Lung (tissue), 12 donors: Measurements from ENCODE around the gene DAPP1. TPM values are rescaled to one million over a fixed set of nuclear protein-coding genes. Genes with fewer than 3 reads are reported as not detected.

ENCODE experiments used
- ATAC-seq: fragments of 200-7000 bp; cut with Tn5 transposase; one replicate; pipeline ENCODE4 v1.9.1; 2020; ENCODE audit warnings: moderate number of reproducible peaks; ENCODE audit not compliant: insufficient read depth, low FRiP score
- DNase-seq, 3 donors: peaks; one replicate each; pipeline ENCODE4 v3.0.0-alpha.2; 2013 to 2017
- H3K27ac ChIP-seq, 2 donors: one replicate each; pipeline ENCODE4 v1.5.1; 2013; ENCODE audit warnings: mild to moderate bottlenecking in 2 of 2, moderate library complexity in 2 of 2, control low read depth in 1 of 2, inconsistent platforms in 1 of 2, low read depth in 1 of 2, low read length in 1 of 2
- H3K27me3 ChIP-seq, 3 donors: one replicate each; pipeline ENCODE4 v1.5.1; 2013; ENCODE audit warnings: low read length in 2 of 3; ENCODE audit not compliant: control insufficient read depth in 3 of 3, insufficient read depth in 3 of 3
- H3K36me3 ChIP-seq, 4 donors: one replicate each; pipeline ENCODE4 v1.5.1; 2013; ENCODE audit warnings: low read length in 4 of 4, mild to moderate bottlenecking in 1 of 4, moderate library complexity in 1 of 4; ENCODE audit not compliant: control insufficient read depth in 4 of 4, insufficient read depth in 4 of 4
- H3K4me1 ChIP-seq, 5 donors: one replicate each; pipeline ENCODE4 v1.5.1; 2013; ENCODE audit warnings: low read length in 5 of 5, mild to moderate bottlenecking in 2 of 5, moderate library complexity in 1 of 5; ENCODE audit not compliant: control insufficient read depth in 5 of 5, insufficient read depth in 5 of 5
- H3K4me3 ChIP-seq: one replicate; pipeline ENCODE4 v1.5.1; 2013; ENCODE audit warnings: mild to moderate bottlenecking, control low read depth, moderate library complexity
- H3K9ac ChIP-seq, 2 donors: one replicate each; pipeline ENCODE4 v1.5.1; 2013; ENCODE audit warnings: low read length in 2 of 2, control low read depth in 1 of 2; ENCODE audit not compliant: insufficient read depth in 1 of 2
- H3K9me3 ChIP-seq, 4 donors: one replicate each; pipeline ENCODE4 v1.5.1; 2013; ENCODE audit warnings: low read length in 3 of 4, mild to moderate bottlenecking in 1 of 4, moderate library complexity in 1 of 4; ENCODE audit not compliant: control insufficient read depth in 4 of 4, insufficient read depth in 3 of 4
- CTCF ChIP-seq: IDR thresholded peaks from 2 replicates; pipeline ENCODE4 v1.5.1; 2012; ENCODE audit warnings: mild to moderate bottlenecking; ENCODE audit errors: control extremely low read depth, extremely low read depth
- WGBS, 2 donors: extraction: QIAGEN DNeasy Blood & Tissue Kit; methylation state at CpG; one replicate each; pipeline ENCODE4 v1.1.7; 2013; 5-methylcytosine and 5-hydroxymethylcytosine counted together
- polyA plus RNA-seq, 2 donors: library from polyadenylated mRNA; stranded (reverse); fragments of 200-250 nt; gene quantifications; one replicate each; pipeline ENCODE4 v1.2.1, GENCODE V29; 2013
- total RNA-seq, 2 donors: library from RNA; depleted of rRNA in 1 of 2; stranded (reverse); fragments of >200 nt in 1 of 2; gene quantifications; one replicate each; pipeline ENCODE4 v1.2.1, GENCODE V29; 2014 to 2021
- donor health status: control.
- donor health status: control.
- donor health status: Bipolar disorder and iron deficiency.
- donor health status: healthy.
- donor health status: DM: yes; HTN: yes; CAD: no.

Gene DAPP1
- total and polyA plus RNA-seq, 4 donors, result 2.6 to 24.6 (median 11.7) TPM

- no peak for DNase-seq
- Histone ChIP-seq H3K27me3 (no peaks in the 10 kb centered on the region), H3K9me3 (no peaks in the 10 kb centered on the region), H3K27ac (no peak overlapping the region), H3K9ac (no peak overlapping the region), H3K4me1 (no peaks in the 10 kb centered on the region), H3K36me3 (peaks cover 12 to 26% (median 17%) of the 10 kb centered on the region in 4 donors), H3K4me3 (no peak overlapping the region)
- no peak for TF ChIP-seq CTCF
- no peak for ATAC-seq
- WGBS, 2 donors, result 57 to 84% methylated on average over 3 of the region's 3 CpGs
Measured at GRCh38 chr4:99879458-99879857, 62.8 kb downstream of the DAPP1 start.

- no peaks in the 10 kb centered on the region for H3K27me3 ChIP-seq
- TF ChIP-seq CTCF, result no peak
- no peaks in the 10 kb centered on the region for H3K9me3 ChIP-seq
- H3K36me3 ChIP-seq, result peaks cover 10 to 21% (median 15%) of the 10 kb centered on the region in 4 donors
- H3K27ac ChIP-seq, result no peak overlapping the region
- 76 to 83% methylated on average over 2 of the region's 2 CpGs for WGBS, 2 donors
- peak; percentile 28 to 84 (median 80) for DNase-seq
- H3K9ac ChIP-seq, result no peak overlapping the region
- peaks cover 0 to 5% (median 0%) of the 10 kb centered on the region in 5 donors for H3K4me1 ChIP-seq
- no peak overlapping the region for H3K4me3 ChIP-seq
- no peak for ATAC-seq
Measured at GRCh38 chr4:99885063-99885664, 68.5 kb downstream of the DAPP1 start.

GRCh38 chr4:99885687-99886086 is 69.1 kb downstream of the DAPP1 start:
- peaks cover 7 to 17% (median 12%) of the 10 kb centered on the region in 4 donors for H3K36me3 ChIP-seq
- DNase-seq, result no peak
- peaks cover 0 to 5% (median 0%) of the 10 kb centered on the region in 5 donors for H3K4me1 ChIP-seq
- H3K27ac ChIP-seq, result no peak overlapping the region
- no peak for TF ChIP-seq CTCF
- no peak for ATAC-seq
- H3K9ac ChIP-seq, result no peak overlapping the region
- no peaks in the 10 kb centered on the region for H3K27me3 ChIP-seq
- H3K9me3 ChIP-seq, result no peaks in the 10 kb centered on the region
- H3K4me3 ChIP-seq, result no peak overlapping the region

- H3K4me1 ChIP-seq, result peaks cover 0 to 5% (median 0%) of the 10 kb centered on the region in 5 donors
- 90 to 95% methylated on average over 4 of the region's 4 CpGs for WGBS, 2 donors
- H3K4me3 ChIP-seq, result no peak overlapping the region
- H3K27ac ChIP-seq, result no peak overlapping the region
- ATAC-seq, result no peak
- TF ChIP-seq CTCF, result no peak
- H3K27me3 ChIP-seq, result no peaks in the 10 kb centered on the region
- no peaks in the 10 kb centered on the region for H3K9me3 ChIP-seq
- peaks cover 6 to 18% (median 12%) of the 10 kb centered on the region in 4 donors for H3K36me3 ChIP-seq
- H3K9ac ChIP-seq, result no peak overlapping the region
- DNase-seq, result no peak
Measured at GRCh38 chr4:99886146-99886545, 69.5 kb downstream of the DAPP1 start.
